ENCODE measurements around the gene THEMIS.
"Not testable (repeated sequence)": the region's sequence is repeated elsewhere in the genome, so short reads cannot be mapped to it uniquely, and the experiment has no call there.

THEMIS gene

GRCh38 chr6:127793396-127793795, 107.5 kb downstream of the THEMIS start:
- no peak for DNase-seq

GRCh38 chr6:127792616-127793015, 108.2 kb downstream of the THEMIS start:
- DNase-seq = no peak

GRCh38 chr6:127791779-127792528, 108.9 kb downstream of the THEMIS start:
- no peak for DNase-seq

GRCh38 chr6:127790571-127790970, 110.3 kb downstream of the THEMIS start:
- no peak for DNase-seq

GRCh38 chr6:127786109-127786508, 114.7 kb downstream of the THEMIS start:
- no peak for DNase-seq

GRCh38 chr6:127784468-127784867, 116.4 kb downstream of the THEMIS start:
- DNase-seq = no peak

GRCh38 chr6:127781636-127782272, 119.1 kb downstream of the THEMIS start:
- DNase-seq = not testable (repeated sequence)

GRCh38 chr6:127776320-127776719, 124.5 kb downstream of the THEMIS start:
- DNase-seq = no peak

- no peak for DNase-seq
These were observed 125.5 kb downstream of the THEMIS start for GRCh38 chr6:127775371-127775770.

- no peak for DNase-seq
These were observed 132.1 kb downstream of the THEMIS start for GRCh38 chr6:127768745-127769144.

GRCh38 chr6:127768223-127768622, 132.6 kb downstream of the THEMIS start:
- no peak for DNase-seq

- DNase-seq = no peak
These were observed 134.9 kb downstream of the THEMIS start for GRCh38 chr6:127765949-127766348.

GRCh38 chr6:127762284-127762683, 138.6 kb downstream of the THEMIS start:
- DNase-seq = no peak

- no peak for DNase-seq
These were observed 139.8 kb downstream of the THEMIS start for GRCh38 chr6:127761084-127761483.

- DNase-seq = no peak
These were observed 151.8 kb downstream of the THEMIS start for GRCh38 chr6:127749095-127749494.

- DNase-seq = no peak
These were observed 152.6 kb downstream of the THEMIS start for GRCh38 chr6:127748290-127748689.

- DNase-seq = no peak
These were observed 162.4 kb downstream of the THEMIS start for GRCh38 chr6:127738423-127738822.

- DNase-seq = no peak
These were observed 163.1 kb downstream of the THEMIS start for GRCh38 chr6:127737768-127738167.

GRCh38 chr6:127737009-127737486, 163.8 kb downstream of the THEMIS start:
- peak; percentile 5 for DNase-seq

GRCh38 chr6:127732927-127733326, 167.9 kb downstream of the THEMIS start:
- no peak for DNase-seq

GRCh38 chr6:127727260-127727953, 173.5 kb downstream of the THEMIS start:
- no peak for DNase-seq

- no peak for DNase-seq
These were observed 175.0 kb downstream of the THEMIS start for GRCh38 chr6:127725821-127726220.

- no peak for DNase-seq
These were observed 182.2 kb downstream of the THEMIS start for GRCh38 chr6:127718694-127719093.

GRCh38 chr6:127717384-127717783, 183.5 kb downstream of the THEMIS start:
- DNase-seq = no peak
